Inferior parietal cortex (tissue), 1 donor: Measurements from ENCODE around the gene DNAAF2.

ENCODE experiments used
- DNase-seq: peaks from one replicate; pipeline ENCODE4 v3.0.0-alpha.2; 2016; ENCODE audit errors: extremely low spot score

DNAAF2 gene

GRCh38 chr14:49584058-49584457 lies 51.0 kb downstream of the DNAAF2 start:
- no peak for DNase-seq

- DNase-seq = no peak
These were observed 51.4 kb downstream of the DNAAF2 start for GRCh38 chr14:49583629-49584028.

GRCh38 chr14:49582113-49582977 lies 52.7 kb downstream of the DNAAF2 start:
- no peak for DNase-seq

- DNase-seq = no peak
These were observed 53.6 kb downstream of the DNAAF2 start for GRCh38 chr14:49581209-49582112.

- DNase-seq = no peak
These were observed 55.2 kb downstream of the DNAAF2 start for GRCh38 chr14:49579841-49580240.

GRCh38 chr14:49578141-49578540 lies 56.9 kb downstream of the DNAAF2 start:
- no peak for DNase-seq
